Suprapubic skin (tissue), 4 donors: ENCODE data around the gene GHRH. TPM values are rescaled to one million over a fixed set of nuclear protein-coding genes. Genes with fewer than 3 reads are reported as not detected.

Source experiments
- DNase-seq, 2 donors: peaks; one replicate each; pipeline ENCODE4 v3.0.0-alpha.2; 2019; ENCODE audit warnings: low spot score in 2 of 2
- H3K27ac ChIP-seq: fragments of 200-600 bp; sonication (generic); one replicate; pipeline ENCODE4 v1.5.1; 2019
- H3K27me3 ChIP-seq: fragments of 200-600 bp; sonication (generic); one replicate; pipeline ENCODE4 v1.5.1; 2019
- H3K36me3 ChIP-seq: fragments of 200-600 bp; sonication (generic); one replicate; pipeline ENCODE4 v1.5.1; 2019
- H3K4me1 ChIP-seq: fragments of 200-600 bp; sonication (generic); one replicate; pipeline ENCODE4 v1.5.1; 2019
- H3K4me3 ChIP-seq: fragments of 200-600 bp; sonication (generic); one replicate; pipeline ENCODE4 v1.5.1; 2019; ENCODE audit warnings: mild to moderate bottlenecking
- H3K9me3 ChIP-seq: fragments of 200-600 bp; sonication (generic); one replicate; pipeline ENCODE4 v1.5.1; 2019
- CTCF ChIP-seq, 2 donors: fragments of 200-600 bp in 1 of 2; fragments of 450-650 bp in 1 of 2; sonication (generic) in 1 of 2; IDR thresholded peaks; one replicate each; pipeline ENCODE4 v1.5.1; 2016 to 2019; ENCODE audit warnings: antibody characterized with exemption in 2 of 2, mild to moderate bottlenecking in 1 of 2, moderate library complexity in 1 of 2
- EP300 ChIP-seq: sonication (generic); formaldehyde crosslinking; IDR thresholded peaks from one replicate; pipeline ENCODE4 v1.6.1; 2017; ENCODE audit warnings: antibody characterized with exemption
- POLR2A ChIP-seq, 2 donors: fragments of 450-650 bp; IDR thresholded peaks; one replicate each; pipeline ENCODE4 v1.6.1; 2017; ENCODE audit warnings: antibody characterized with exemption in 2 of 2, mild to moderate bottlenecking in 2 of 2, moderate library complexity in 2 of 2
- POLR2AphosphoS5 ChIP-seq, 3 donors: sonication (generic); formaldehyde crosslinking; IDR thresholded peaks; one replicate each; pipeline ENCODE4 v1.6.1; 2017; ENCODE audit warnings: antibody characterized with exemption in 3 of 3
- WGBS: methylation state at CpG from one replicate; pipeline ENCODE4 v1.1.5; 2018; 5-methylcytosine and 5-hydroxymethylcytosine counted together
- total RNA-seq, 4 donors: library from RNA; depleted of rRNA; stranded (reverse); fragments of >200 nt; gene quantifications; one replicate each; pipeline ENCODE4 v1.1.0, GENCODE V29; 2016

The GHRH gene
- total RNA-seq, 4 donors from 2014 or later = not detected

DNA sequence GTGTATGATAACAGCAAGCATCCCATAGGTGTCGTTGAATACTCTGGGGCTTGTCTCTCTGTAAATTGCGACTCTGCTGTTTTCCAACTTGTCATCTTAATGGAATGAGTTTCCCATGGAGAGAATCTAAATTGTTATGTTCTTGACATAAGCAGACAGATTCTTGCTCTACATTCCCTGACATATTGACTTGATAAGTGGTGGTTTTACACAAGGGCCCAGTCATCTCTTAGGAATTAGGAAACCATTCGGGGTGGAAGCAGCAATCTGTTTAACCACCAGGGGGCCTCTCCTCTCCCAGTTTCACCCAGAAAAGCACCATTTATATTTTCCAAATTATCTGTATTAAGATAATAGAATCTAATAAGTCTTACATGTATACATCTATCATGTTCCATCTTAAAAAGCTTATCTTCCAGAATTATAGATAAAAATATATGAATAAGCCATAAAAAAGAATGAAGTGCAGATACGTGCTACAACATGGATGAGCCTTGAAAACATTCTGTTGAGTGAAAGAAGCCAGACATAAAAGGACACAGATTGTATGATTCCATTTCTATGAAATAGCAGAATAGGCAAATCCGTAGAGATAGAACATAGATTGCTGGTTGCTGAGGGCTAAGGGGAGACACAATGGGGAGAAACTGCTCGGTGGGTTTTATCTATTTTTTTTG, 59.2 kb downstream of the GHRH start:
- no peak overlapping the region for H3K4me3 ChIP-seq
- 60% methylated on average over 6 of the region's 6 CpGs for WGBS
- H3K27ac ChIP-seq = peak overlapping the region; percentile 37
- H3K9me3 ChIP-seq = no peaks in the 10 kb centered on the region
- H3K4me1 ChIP-seq = peaks cover 16% of the 10 kb centered on the region
- no peak for DNase-seq
- peak; percentile 66 to 85 for TF ChIP-seq CTCF (IDR thresholded peaks at IDR 0.05)
- no peak for TF ChIP-seq POLR2A (IDR thresholded peaks at IDR 0.05)
- peak in 2 of 3 donors; percentile 15 to 44 for TF ChIP-seq POLR2AphosphoS5 (IDR thresholded peaks at IDR 0.05)
- peaks cover 61% of the 10 kb centered on the region for H3K36me3 ChIP-seq
- no peaks in the 10 kb centered on the region for H3K27me3 ChIP-seq

GRCh38 chr20:37201827-37202162, 59.8 kb downstream of the GHRH start:
- no peak overlapping the region for H3K4me3 ChIP-seq
- H3K9me3 ChIP-seq = no peaks in the 10 kb centered on the region
- peaks cover 55% of the 10 kb centered on the region for H3K36me3 ChIP-seq
- TF ChIP-seq CTCF (IDR thresholded peaks at IDR 0.05) = no peak
- TF ChIP-seq POLR2A (IDR thresholded peaks at IDR 0.05) = no peak
- TF ChIP-seq POLR2AphosphoS5 (IDR thresholded peaks at IDR 0.05) = no peak
- TF ChIP-seq EP300 = no peak
- H3K27me3 ChIP-seq = no peaks in the 10 kb centered on the region
- peaks cover 16% of the 10 kb centered on the region for H3K4me1 ChIP-seq
- WGBS = 62% methylated on average over 2 of the region's 2 CpGs
- DNase-seq = no peak
- peak overlapping the region; percentile 37 for H3K27ac ChIP-seq

Other genes starting within 250 kb of the GHRH start
- 10 to 100 TPM in 1 of 4 donors, 1 to 10 TPM in 3; 7.5 to 11.5 (median 8.9) TPM for gene RBL1, start 165.8 kb downstream of the GHRH start, total RNA-seq
- gene RPN2, start 82.5 kb downstream of the GHRH start, total RNA-seq = 100 to 1,000 TPM in 3 of 4 donors, 10 to 100 TPM in 1; 71.9 to 138 (median 132) TPM
- 1 to 10 TPM in 3 of 4 donors, under 1 TPM in 1; 0.83 to 4.7 (median 3.1) TPM for gene MROH8, start 82.3 kb downstream of the GHRH start, total RNA-seq
- 10 to 100 TPM; 15.4 to 32.3 (median 25.4) TPM for gene MANBAL, start 27.8 kb upstream of the GHRH start, total RNA-seq
- gene SRC, start 84.3 kb upstream of the GHRH start, total RNA-seq = 10 to 100 TPM; 18.8 to 39.5 (median 26.0) TPM